GM23338 (cell line): ENCODE data around the gene XKR7. TPM values are rescaled to one million over a fixed set of nuclear protein-coding genes. Genes with fewer than 3 reads are reported as not detected.

Experiments used
- ATAC-seq: fragments of 200-7000 bp; cut with Tn5 transposase; 3 replicates; pipeline ENCODE4 v1.9.1; 2020
- DNase-seq: peaks from one replicate; pipeline ENCODE4 v3.0.0-alpha.2; 2015; ENCODE audit warnings: low spot score
- H2AFZ ChIP-seq: fragments of 200-600 bp; sonication (generic); 2 replicates; pipeline ENCODE4 v1.8.0; 2016; ENCODE audit warnings: antibody characterized with exemption, mild to moderate bottlenecking, moderate library complexity
- H3F3A ChIP-seq: fragments of 200-600 bp; sonication (generic); replicated peaks from 2 replicates; pipeline ENCODE4 v1.8.0; 2017; ENCODE audit warnings: antibody characterized with exemption, mixed run types, low read depth
- H3K27ac ChIP-seq: fragments of 200-600 bp; sonication (generic); 2 replicates; pipeline ENCODE4 v1.6.1; 2016; ENCODE audit warnings: low read depth
- H3K27me3 ChIP-seq: fragments of 200-600 bp; sonication (generic); 2 replicates; pipeline ENCODE4 v1.8.0; 2016; ENCODE audit warnings: mild to moderate bottlenecking, mixed run types, moderate library complexity; ENCODE audit not compliant: insufficient read depth
- H3K36me3 ChIP-seq: fragments of 200-600 bp; sonication (generic); 2 replicates; pipeline ENCODE4 v1.8.0; 2016; ENCODE audit warnings: mild to moderate bottlenecking; ENCODE audit not compliant: insufficient read depth
- H3K4me1 ChIP-seq: fragments of 200-600 bp; sonication (generic); 2 replicates; pipeline ENCODE4 v1.8.0; 2016; ENCODE audit warnings: mild to moderate bottlenecking, moderate library complexity; ENCODE audit not compliant: insufficient read depth
- H3K4me2 ChIP-seq: fragments of 200-600 bp; sonication (generic); 2 replicates; pipeline ENCODE4 v1.7.1; 2017; ENCODE audit warnings: mixed run types
- H3K4me3 ChIP-seq: fragments of 200-600 bp; sonication (generic); 2 replicates; pipeline ENCODE4 v1.6.1; 2016; ENCODE audit warnings: mixed run types
- H3K79me2 ChIP-seq: fragments of 200-600 bp; sonication (generic); replicated peaks from 2 replicates; pipeline ENCODE4 v1.8.0; 2017; ENCODE audit warnings: mild to moderate bottlenecking; ENCODE audit not compliant: insufficient read depth
- H3K9me2 ChIP-seq: fragments of 200-600 bp; sonication (generic); 2 replicates; pipeline ENCODE4 v1.8.0; 2017; ENCODE audit not compliant: insufficient read depth
- H4K20me1 ChIP-seq: fragments of 200-600 bp; sonication (generic); replicated peaks from 2 replicates; pipeline ENCODE4 v1.8.0; 2017; ENCODE audit warnings: mild to moderate bottlenecking; ENCODE audit not compliant: insufficient read depth
- H3K27ac Mint-ChIP-seq: 2 replicates; pipeline ENCODE4 v1.8.0; 2020; ENCODE audit warnings: inconsistent platforms, mild to moderate bottlenecking, moderate library complexity, mixed read lengths
- H3K27me3 Mint-ChIP-seq: 3 replicates; pipeline ENCODE4 v1.8.0; 2022; ENCODE audit warnings: low read depth, mild to moderate bottlenecking, moderate library complexity, mixed read lengths, inconsistent platforms; ENCODE audit not compliant: insufficient read depth, poor library complexity
- H3K36me3 Mint-ChIP-seq: 3 replicates; pipeline ENCODE4 v1.8.0; 2021; ENCODE audit warnings: low read depth, mild to moderate bottlenecking, inconsistent platforms, moderate library complexity, mixed read lengths
- H3K4me1 Mint-ChIP-seq: 3 replicates; pipeline ENCODE4 v1.8.0; 2020; ENCODE audit warnings: mild to moderate bottlenecking, inconsistent platforms, mixed read lengths
- H3K4me3 Mint-ChIP-seq: 3 replicates; pipeline ENCODE4 v1.8.0; 2021; ENCODE audit warnings: moderate library complexity, mild to moderate bottlenecking, inconsistent platforms, mixed read lengths
- H3K9me3 Mint-ChIP-seq: 3 replicates; pipeline ENCODE4 v1.8.0; 2020; ENCODE audit warnings: moderate library complexity, mild to moderate bottlenecking, inconsistent platforms, mixed read lengths
- CREB1 ChIP-seq: fragments of 250-450 bp; sonication (Bioruptor Pico); IDR thresholded peaks from 2 replicates; pipeline ENCODE4 v1.5.0; 2020; ENCODE audit warnings: low read depth, mild to moderate bottlenecking, moderate library complexity
- EZH2 ChIP-seq: fragments of 200-600 bp; sonication (generic); IDR thresholded peaks from one replicate; pipeline ENCODE4 v1.8.0; 2017; ENCODE audit warnings: antibody characterized with exemption, mild to moderate bottlenecking, low read depth; ENCODE audit not compliant: unreplicated experiment
- EZH2phosphoT487 ChIP-seq: fragments of 200-600 bp; sonication (generic); IDR thresholded peaks from one replicate; pipeline ENCODE4 v1.8.1; 2018; ENCODE audit warnings: antibody characterized with exemption; ENCODE audit not compliant: unreplicated experiment
- JUNB ChIP-seq: IDR thresholded peaks from one replicate; pipeline ENCODE4 v1.6.1; 2016; ENCODE audit warnings: antibody characterized with exemption; ENCODE audit not compliant: unreplicated experiment
- NANOG ChIP-seq: IDR thresholded peaks from 2 replicates; pipeline ENCODE4 v1.6.1; 2016; ENCODE audit warnings: antibody characterized with exemption, borderline replicate concordance
- POLR2AphosphoS5 ChIP-seq: IDR thresholded peaks from 2 replicates; pipeline ENCODE4 v1.6.1; 2016; ENCODE audit warnings: antibody characterized with exemption, low read depth
- STAT1 ChIP-seq: IDR thresholded peaks from one replicate; pipeline ENCODE4 v1.6.1; 2016; ENCODE audit warnings: antibody characterized with exemption; ENCODE audit not compliant: unreplicated experiment
- ZNF114 ChIP-seq: fragments of 250-450 bp; sonication (Bioruptor Pico); IDR thresholded peaks from 2 replicates; pipeline ENCODE4 v1.5.0; 2020; ENCODE audit warnings: mild to moderate bottlenecking, moderate library complexity
- ZNF331 ChIP-seq: fragments of 250-450 bp; sonication (Bioruptor Pico); IDR thresholded peaks from 2 replicates; pipeline ENCODE4 v1.5.0; 2020; ENCODE audit warnings: low read depth, mild to moderate bottlenecking, moderate library complexity
- ZNF462 ChIP-seq: fragments of 250-450 bp; sonication (Bioruptor Pico); IDR thresholded peaks from 2 replicates; pipeline ENCODE4 v1.5.0; 2020; ENCODE audit warnings: mild to moderate bottlenecking, moderate library complexity
- polyA plus RNA-seq: library from polyadenylated mRNA; unstranded; fragments of >200 nt; fragmentation: Nextera tagmentation; extraction: Ambion mirVana; gene quantifications from 2 replicates; pipeline ENCODE4 v1.2.1, GENCODE V29; 2016
- total RNA-seq: library from RNA; depleted of rRNA; stranded (reverse); fragments of >200 nt; shearing (Covaris generic); gene quantifications from 2 replicates; pipeline ENCODE4 v1.2.3, GENCODE V29; 2014
- TF ChIP-seq, protein P1 (sequence below): IDR thresholded peaks from 2 replicates; pipeline ENCODE4 v1.6.1; 2016; ENCODE audit warnings: antibody characterized with exemption
- TF ChIP-seq, protein P2 (sequence below): IDR thresholded peaks from one replicate; pipeline ENCODE4 v1.6.1; 2018; ENCODE audit warnings: antibody characterized with exemption; ENCODE audit not compliant: unreplicated experiment
- TF ChIP-seq, protein P3 (sequence below), 2 experiments: fragments of 200-600 bp in 1 of 2; sonication (generic) in 1 of 2; conservative IDR thresholded peaks; 2 replicates each; pipeline versions ENCODE4 v1.5.1 to v1.6.1; 2016 to 2017; ENCODE audit warnings: antibody characterized with exemption in 2 of 2, low read depth in 2 of 2, mild to moderate bottlenecking in 2 of 2, moderate library complexity in 1 of 2

The XKR7 gene
- total and polyA plus RNA-seq, 2 experiments from 2014 or later = 0.61 to 3.9 TPM

- H2AFZ ChIP-seq = no peak overlapping the region
- H3K4me3 Mint-ChIP-seq = no peak overlapping the region
- TF ChIP-seq CREB1 (no peak), EZH2phosphoT487 (no peak), ZNF462 (CRISPR knock-in tag) (no peak), NANOG (no peak), ZNF114 (no peak), JUNB (no peak), EZH2 (no peak), ZNF331 (CRISPR knock-in tag) (no peak), STAT1 (no peak), POLR2AphosphoS5 (no peak)
- TF ChIP-seq, protein P1, sequence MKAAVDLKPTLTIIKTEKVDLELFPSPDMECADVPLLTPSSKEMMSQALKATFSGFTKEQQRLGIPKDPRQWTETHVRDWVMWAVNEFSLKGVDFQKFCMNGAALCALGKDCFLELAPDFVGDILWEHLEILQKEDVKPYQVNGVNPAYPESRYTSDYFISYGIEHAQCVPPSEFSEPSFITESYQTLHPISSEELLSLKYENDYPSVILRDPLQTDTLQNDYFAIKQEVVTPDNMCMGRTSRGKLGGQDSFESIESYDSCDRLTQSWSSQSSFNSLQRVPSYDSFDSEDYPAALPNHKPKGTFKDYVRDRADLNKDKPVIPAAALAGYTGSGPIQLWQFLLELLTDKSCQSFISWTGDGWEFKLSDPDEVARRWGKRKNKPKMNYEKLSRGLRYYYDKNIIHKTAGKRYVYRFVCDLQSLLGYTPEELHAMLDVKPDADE = no peak
- TF ChIP-seq, protein P2, sequence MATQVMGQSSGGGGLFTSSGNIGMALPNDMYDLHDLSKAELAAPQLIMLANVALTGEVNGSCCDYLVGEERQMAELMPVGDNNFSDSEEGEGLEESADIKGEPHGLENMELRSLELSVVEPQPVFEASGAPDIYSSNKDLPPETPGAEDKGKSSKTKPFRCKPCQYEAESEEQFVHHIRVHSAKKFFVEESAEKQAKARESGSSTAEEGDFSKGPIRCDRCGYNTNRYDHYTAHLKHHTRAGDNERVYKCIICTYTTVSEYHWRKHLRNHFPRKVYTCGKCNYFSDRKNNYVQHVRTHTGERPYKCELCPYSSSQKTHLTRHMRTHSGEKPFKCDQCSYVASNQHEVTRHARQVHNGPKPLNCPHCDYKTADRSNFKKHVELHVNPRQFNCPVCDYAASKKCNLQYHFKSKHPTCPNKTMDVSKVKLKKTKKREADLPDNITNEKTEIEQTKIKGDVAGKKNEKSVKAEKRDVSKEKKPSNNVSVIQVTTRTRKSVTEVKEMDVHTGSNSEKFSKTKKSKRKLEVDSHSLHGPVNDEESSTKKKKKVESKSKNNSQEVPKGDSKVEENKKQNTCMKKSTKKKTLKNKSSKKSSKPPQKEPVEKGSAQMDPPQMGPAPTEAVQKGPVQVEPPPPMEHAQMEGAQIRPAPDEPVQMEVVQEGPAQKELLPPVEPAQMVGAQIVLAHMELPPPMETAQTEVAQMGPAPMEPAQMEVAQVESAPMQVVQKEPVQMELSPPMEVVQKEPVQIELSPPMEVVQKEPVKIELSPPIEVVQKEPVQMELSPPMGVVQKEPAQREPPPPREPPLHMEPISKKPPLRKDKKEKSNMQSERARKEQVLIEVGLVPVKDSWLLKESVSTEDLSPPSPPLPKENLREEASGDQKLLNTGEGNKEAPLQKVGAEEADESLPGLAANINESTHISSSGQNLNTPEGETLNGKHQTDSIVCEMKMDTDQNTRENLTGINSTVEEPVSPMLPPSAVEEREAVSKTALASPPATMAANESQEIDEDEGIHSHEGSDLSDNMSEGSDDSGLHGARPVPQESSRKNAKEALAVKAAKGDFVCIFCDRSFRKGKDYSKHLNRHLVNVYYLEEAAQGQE = no peak
- TF ChIP-seq, protein P3, sequence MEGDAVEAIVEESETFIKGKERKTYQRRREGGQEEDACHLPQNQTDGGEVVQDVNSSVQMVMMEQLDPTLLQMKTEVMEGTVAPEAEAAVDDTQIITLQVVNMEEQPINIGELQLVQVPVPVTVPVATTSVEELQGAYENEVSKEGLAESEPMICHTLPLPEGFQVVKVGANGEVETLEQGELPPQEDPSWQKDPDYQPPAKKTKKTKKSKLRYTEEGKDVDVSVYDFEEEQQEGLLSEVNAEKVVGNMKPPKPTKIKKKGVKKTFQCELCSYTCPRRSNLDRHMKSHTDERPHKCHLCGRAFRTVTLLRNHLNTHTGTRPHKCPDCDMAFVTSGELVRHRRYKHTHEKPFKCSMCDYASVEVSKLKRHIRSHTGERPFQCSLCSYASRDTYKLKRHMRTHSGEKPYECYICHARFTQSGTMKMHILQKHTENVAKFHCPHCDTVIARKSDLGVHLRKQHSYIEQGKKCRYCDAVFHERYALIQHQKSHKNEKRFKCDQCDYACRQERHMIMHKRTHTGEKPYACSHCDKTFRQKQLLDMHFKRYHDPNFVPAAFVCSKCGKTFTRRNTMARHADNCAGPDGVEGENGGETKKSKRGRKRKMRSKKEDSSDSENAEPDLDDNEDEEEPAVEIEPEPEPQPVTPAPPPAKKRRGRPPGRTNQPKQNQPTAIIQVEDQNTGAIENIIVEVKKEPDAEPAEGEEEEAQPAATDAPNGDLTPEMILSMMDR (conservative IDR thresholded peaks at IDR 0.05; ENCODE audit: low read depth in 2 of 2) = no peak
- DNase-seq (no peak), ATAC-seq (no peak)
- H4K20me1 ChIP-seq = peaks cover 12% of the 10 kb centered on the region; the same call in 1 of the 2 replicates
- H3K4me1 ChIP-seq = peaks cover 2% of the 10 kb centered on the region; the same call in 1 of the 2 replicates
- no peak overlapping the region for H3K27ac Mint-ChIP-seq
- no peaks in the 10 kb centered on the region for H3K36me3 ChIP-seq
- H3K79me2 ChIP-seq = no peaks in the 10 kb centered on the region
- no peak overlapping the region for H3K27ac ChIP-seq
- H3K9me2 ChIP-seq = no peaks in the 10 kb centered on the region
- H3K4me3 ChIP-seq = no peak overlapping the region
- peaks cover 13% of the 10 kb centered on the region for H3K27me3 ChIP-seq
- peaks cover 6% of the 10 kb centered on the region for H3K27me3 Mint-ChIP-seq
- H3F3A ChIP-seq = peaks cover 13% of the 10 kb centered on the region
- no peak overlapping the region for H3K4me2 ChIP-seq
- H3K36me3 Mint-ChIP-seq = peaks cover 7% of the 10 kb centered on the region
- peaks cover 24% of the 10 kb centered on the region for H3K9me3 Mint-ChIP-seq
- peaks cover 14% of the 10 kb centered on the region for H3K4me1 Mint-ChIP-seq
Measured at GRCh38 chr20:32033316-32033715, 65.4 kb downstream of the XKR7 start.
